MM.1S (cell line): ENCODE data around the gene CFAP46.

Experiments used
- DNase-seq: peaks from one replicate; pipeline ENCODE4 v3.0.0-alpha.2; 2015
- H2AFZ ChIP-seq: fragments of 300-600 bp; sonication (generic); 2 replicates; pipeline ENCODE4 v1.6.0; 2016; ENCODE audit warnings: antibody characterized with exemption, low read length
- H3F3A ChIP-seq: fragments of 300-600 bp; sonication (generic); 2 replicates; pipeline ENCODE4 v1.6.1; 2016; ENCODE audit warnings: mild to moderate bottlenecking, antibody characterized with exemption, low read length, moderate library complexity, mixed read lengths; ENCODE audit not compliant: insufficient read depth
- H3K27ac ChIP-seq: fragments of 300-600 bp; sonication (generic); 2 replicates; pipeline ENCODE4 v1.5.1; 2016; ENCODE audit warnings: mild to moderate bottlenecking, low read length
- H3K27me3 ChIP-seq: fragments of 300-600 bp; sonication (generic); replicated peaks from 2 replicates; pipeline ENCODE4 v1.6.0; 2016; ENCODE audit warnings: low read length; ENCODE audit not compliant: insufficient read depth
- H3K36me3 ChIP-seq: fragments of 300-600 bp; sonication (generic); replicated peaks from 2 replicates; pipeline ENCODE4 v1.6.1; 2016; ENCODE audit warnings: mild to moderate bottlenecking, low read length, mixed read lengths; ENCODE audit not compliant: insufficient read depth
- H3K4me1 ChIP-seq: fragments of 300-600 bp; sonication (generic); 2 replicates; pipeline ENCODE4 v1.6.1; 2016; ENCODE audit warnings: low read length, mixed read lengths
- H3K4me2 ChIP-seq: fragments of 300-600 bp; sonication (generic); 2 replicates; pipeline ENCODE4 v1.6.0; 2016; ENCODE audit warnings: low read depth, low read length
- H3K4me3 ChIP-seq: fragments of 300-600 bp; sonication (generic); 2 replicates; pipeline ENCODE4 v1.5.1; 2016; ENCODE audit warnings: low read length, mixed read lengths
- H3K79me2 ChIP-seq: fragments of 300-600 bp; sonication (generic); 2 replicates; pipeline ENCODE4 v1.6.1; 2016; ENCODE audit warnings: mixed run types, low read length, mixed read lengths
- H3K9ac ChIP-seq: fragments of 300-600 bp; sonication (generic); 2 replicates; pipeline ENCODE4 v1.6.1; 2016; ENCODE audit warnings: low read length, mixed read lengths
- H3K9me2 ChIP-seq: fragments of 300-600 bp; sonication (generic); replicated peaks from 2 replicates; pipeline ENCODE4 v1.6.1; 2016; ENCODE audit warnings: mild to moderate bottlenecking, low read length, mixed read lengths; ENCODE audit not compliant: insufficient read depth
- H3K9me3 ChIP-seq: fragments of 300-600 bp; sonication (generic); replicated peaks from 2 replicates; pipeline ENCODE4 v1.6.1; 2016; ENCODE audit warnings: mild to moderate bottlenecking, low read length, mixed read lengths; ENCODE audit not compliant: insufficient read depth
- H4K20me1 ChIP-seq: fragments of 300-600 bp; sonication (generic); 2 replicates; pipeline ENCODE4 v1.6.1; 2016; ENCODE audit warnings: mild to moderate bottlenecking, low read length, moderate library complexity, mixed read lengths; ENCODE audit not compliant: insufficient read depth
- EZH2 ChIP-seq: fragments of 300-600 bp; sonication (generic); optimal IDR thresholded peaks from 2 replicates; pipeline ENCODE3; 2017; ENCODE audit warnings: low read depth, mild to moderate bottlenecking, antibody characterized with exemption, low read length, mixed read lengths
- EZH2phosphoT487 ChIP-seq: fragments of 300-600 bp; sonication (generic); IDR thresholded peaks from 2 replicates; pipeline ENCODE4 v1.6.1; 2018; ENCODE audit warnings: antibody characterized with exemption, low read length
- TF ChIP-seq, protein P1 (sequence below): fragments of 300-600 bp; sonication (generic); IDR thresholded peaks from 2 replicates; pipeline ENCODE4 v1.5.1; 2016; ENCODE audit warnings: antibody characterized with exemption, low read length, mixed read lengths

The CFAP46 gene

DNA sequence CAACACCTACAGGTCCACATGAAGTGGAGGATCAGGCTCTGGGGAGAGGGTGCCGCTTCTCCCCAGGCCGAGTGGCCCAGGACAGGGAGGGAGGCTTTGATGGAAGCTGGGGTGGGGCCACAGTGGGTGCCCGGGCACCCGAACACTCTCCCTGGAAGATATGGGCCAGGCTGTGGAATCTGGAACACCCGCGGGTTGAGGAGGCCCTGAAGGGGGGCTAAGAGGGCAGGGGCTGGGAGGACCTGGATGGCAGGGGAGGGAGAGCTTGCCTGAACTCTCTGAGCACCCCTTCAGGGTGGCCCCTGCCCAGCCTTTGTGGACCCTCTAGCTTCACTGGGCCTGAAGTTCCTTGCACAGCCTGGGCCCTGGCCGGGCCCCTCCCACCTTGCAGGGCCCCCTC lies 151.9 kb downstream of the CFAP46 start:
- no peaks in the 10 kb centered on the region for H3K27me3 ChIP-seq
- TF ChIP-seq EZH2 (no peak), EZH2phosphoT487 (no peak)
- TF ChIP-seq, protein P1, sequence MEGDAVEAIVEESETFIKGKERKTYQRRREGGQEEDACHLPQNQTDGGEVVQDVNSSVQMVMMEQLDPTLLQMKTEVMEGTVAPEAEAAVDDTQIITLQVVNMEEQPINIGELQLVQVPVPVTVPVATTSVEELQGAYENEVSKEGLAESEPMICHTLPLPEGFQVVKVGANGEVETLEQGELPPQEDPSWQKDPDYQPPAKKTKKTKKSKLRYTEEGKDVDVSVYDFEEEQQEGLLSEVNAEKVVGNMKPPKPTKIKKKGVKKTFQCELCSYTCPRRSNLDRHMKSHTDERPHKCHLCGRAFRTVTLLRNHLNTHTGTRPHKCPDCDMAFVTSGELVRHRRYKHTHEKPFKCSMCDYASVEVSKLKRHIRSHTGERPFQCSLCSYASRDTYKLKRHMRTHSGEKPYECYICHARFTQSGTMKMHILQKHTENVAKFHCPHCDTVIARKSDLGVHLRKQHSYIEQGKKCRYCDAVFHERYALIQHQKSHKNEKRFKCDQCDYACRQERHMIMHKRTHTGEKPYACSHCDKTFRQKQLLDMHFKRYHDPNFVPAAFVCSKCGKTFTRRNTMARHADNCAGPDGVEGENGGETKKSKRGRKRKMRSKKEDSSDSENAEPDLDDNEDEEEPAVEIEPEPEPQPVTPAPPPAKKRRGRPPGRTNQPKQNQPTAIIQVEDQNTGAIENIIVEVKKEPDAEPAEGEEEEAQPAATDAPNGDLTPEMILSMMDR: no peak

DNA sequence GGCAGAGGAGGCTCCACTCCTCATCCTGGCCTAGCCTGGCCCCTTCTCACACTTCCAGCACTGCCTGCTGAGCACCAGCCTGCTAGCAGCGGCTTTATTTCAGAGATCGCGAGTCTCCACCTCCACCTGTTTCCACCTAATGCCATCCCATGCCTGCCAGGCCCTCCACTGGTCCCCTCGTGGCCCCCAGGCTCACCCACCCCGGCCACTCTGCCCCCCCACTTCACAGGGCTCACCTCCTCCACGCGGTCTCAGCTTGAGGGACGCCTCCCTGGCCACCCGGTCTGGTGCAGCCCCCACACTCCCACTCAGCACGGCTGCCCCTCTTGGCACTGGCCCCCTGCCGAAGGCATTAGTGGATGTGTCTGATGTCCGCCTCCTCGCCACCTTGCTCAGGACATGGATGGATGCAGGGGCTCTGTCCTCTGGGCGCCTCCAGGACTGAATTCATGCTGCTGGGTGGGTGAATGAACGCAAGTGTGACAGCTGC lies 152.7 kb downstream of the CFAP46 start:
- H3K9me3 ChIP-seq: no peaks in the 10 kb centered on the region
- no peaks in the 10 kb centered on the region for H3K79me2 ChIP-seq
- H3K27me3 ChIP-seq: no peaks in the 10 kb centered on the region
- H3K4me1 ChIP-seq: no peaks in the 10 kb centered on the region
- no peak overlapping the region for H3K4me2 ChIP-seq
- no peak overlapping the region for H3K9ac ChIP-seq
- no peaks in the 10 kb centered on the region for H4K20me1 ChIP-seq
- no peak overlapping the region for H2AFZ ChIP-seq
- H3K27ac ChIP-seq: no peak overlapping the region
- no peaks in the 10 kb centered on the region for H3K36me3 ChIP-seq
- no peak overlapping the region for H3K4me3 ChIP-seq
- TF ChIP-seq, protein P1: no peak
- TF ChIP-seq EZH2: no peak
- TF ChIP-seq EZH2phosphoT487: no peak
- H3K9me2 ChIP-seq: no peaks in the 10 kb centered on the region
- no peaks in the 10 kb centered on the region for H3F3A ChIP-seq
- no peak for DNase-seq

More for the DNA sequence above, 151.9 kb downstream of the CFAP46 start:
- Histone ChIP-seq H3K4me3 (no peak overlapping the region), H3K9ac (no peak overlapping the region), H3K36me3 (no peaks in the 10 kb centered on the region), H3F3A (no peaks in the 10 kb centered on the region), H4K20me1 (no peaks in the 10 kb centered on the region), H3K9me2 (no peaks in the 10 kb centered on the region), H3K4me1 (no peaks in the 10 kb centered on the region), H3K9me3 (no peaks in the 10 kb centered on the region), H3K27ac (no peak overlapping the region), H3K79me2 (no peaks in the 10 kb centered on the region), H2AFZ (no peak overlapping the region), H3K4me2 (no peak overlapping the region)
- no peak for DNase-seq

- Histone ChIP-seq H3K4me2 (no peak overlapping the region), H3K27ac (no peak overlapping the region), H3K9ac (no peak overlapping the region), H3K9me3 (no peaks in the 10 kb centered on the region), H3F3A (no peaks in the 10 kb centered on the region), H2AFZ (no peak overlapping the region), H3K9me2 (no peaks in the 10 kb centered on the region), H3K27me3 (no peaks in the 10 kb centered on the region), H3K36me3 (no peaks in the 10 kb centered on the region), H3K4me1 (no peaks in the 10 kb centered on the region), H3K4me3 (no peak overlapping the region), H3K79me2 (no peaks in the 10 kb centered on the region), H4K20me1 (no peaks in the 10 kb centered on the region)
- DNase-seq: no peak
- no peak for TF ChIP-seq EZH2phosphoT487
- TF ChIP-seq, protein P1: no peak
- no peak for TF ChIP-seq EZH2
Observed at GRCh38 chr10:132788831-132789219, 153.5 kb downstream of the CFAP46 start.
